ENCODE results near the gene CTDSP1. TPM values are rescaled to one million over a fixed set of nuclear protein-coding genes. Genes with fewer than 3 reads are reported as not detected.

The CTDSP1 gene
- polyA plus RNA-seq, 2 of the 4 experiments (the other 2 are of a cell fraction), result 39.5 to 50.3 TPM

DNA sequence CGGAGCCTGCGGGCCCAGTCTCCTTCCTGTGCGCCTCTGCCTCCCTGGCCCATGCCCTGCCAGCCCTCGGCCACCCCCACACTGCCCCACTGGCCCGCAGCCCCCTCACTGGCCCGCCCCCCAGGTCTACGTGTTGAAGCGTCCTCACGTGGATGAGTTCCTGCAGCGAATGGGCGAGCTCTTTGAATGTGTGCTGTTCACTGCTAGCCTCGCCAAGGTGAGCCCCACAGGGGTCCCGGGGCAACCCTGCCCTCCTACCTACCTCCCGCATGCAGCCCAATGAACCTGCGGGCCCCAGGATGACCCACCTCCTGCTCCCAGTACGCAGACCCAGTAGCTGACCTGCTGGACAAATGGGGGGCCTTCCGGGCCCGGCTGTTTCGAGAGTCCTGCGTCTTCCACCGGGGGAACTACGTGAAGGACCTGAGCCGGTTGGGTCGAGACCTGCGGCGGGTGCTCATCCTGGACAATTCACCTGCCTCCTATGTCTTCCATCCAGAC, 3.3 kb downstream of the CTDSP1 start:
- DNase-seq (ENCODE audit: low read depth in 1 of 2, low spot score in 1 of 2) (no peak), FAIRE-seq (no peak), ATAC-seq (no peak)
- Histone ChIP-seq H3K4me1 (peaks cover 39% of the 10 kb centered on the region), H3K9me3 (no peaks in the 10 kb centered on the region), H3K27ac (no peak overlapping the region), H3K4me3 (no peak overlapping the region), H3K4me2 (no peak overlapping the region)
- ChIA-PET POLR2A (no interaction called here), CTCF (interaction anchor here (1.3 to 3.2 kb wide), 3 partner anchors 7 to 101 kb away, joined by 5 to 24 read pairs (median 6); no protein-coding TSS in a partner anchor)
- WGBS (ENCODE audit: missing lambda C conversion rate), result 93% methylated on average over 19 of the region's 26 CpGs
- TF ChIP-seq HOXB13 (CRISPR knock-in tag; IDR thresholded peaks at IDR 0.05; ENCODE audit: low read depth), result no peak
- no peak for TF ChIP-seq BCL3 (IDR thresholded peaks at IDR 0.05)
- TF ChIP-seq FOSB (CRISPR knock-in tag; IDR thresholded peaks at IDR 0.05), result no peak
- TF ChIP-seq KDM5A (IDR thresholded peaks at IDR 0.05), result no peak
- no peak for TF ChIP-seq HDAC2 (IDR thresholded peaks at IDR 0.05)
- no peak for TF ChIP-seq HEYL (CRISPR knock-in tag; IDR thresholded peaks at IDR 0.05)
- TF ChIP-seq ZFP36 (IDR thresholded peaks at IDR 0.05; ENCODE audit: borderline replicate concordance, partially characterized antibody), result no peak
- no peak for TF ChIP-seq PHF8 (IDR thresholded peaks at IDR 0.05; ENCODE audit: borderline replicate concordance, low read depth)
- TF ChIP-seq E2F6 (IDR thresholded peaks at IDR 0.05; ENCODE audit: borderline replicate concordance, low read depth), result no peak
- TF ChIP-seq MAFK (IDR thresholded peaks at IDR 0.05; ENCODE audit: partially characterized antibody), result no peak
- no peak for TF ChIP-seq RCOR1 (IDR thresholded peaks at IDR 0.05; ENCODE audit: low read depth, low read length)
- TF ChIP-seq RAD21 (conservative IDR thresholded peaks at IDR 0.05 in 1 of 2, IDR thresholded peaks at IDR 0.05 in 1 of 2), result no peak

DNA sequence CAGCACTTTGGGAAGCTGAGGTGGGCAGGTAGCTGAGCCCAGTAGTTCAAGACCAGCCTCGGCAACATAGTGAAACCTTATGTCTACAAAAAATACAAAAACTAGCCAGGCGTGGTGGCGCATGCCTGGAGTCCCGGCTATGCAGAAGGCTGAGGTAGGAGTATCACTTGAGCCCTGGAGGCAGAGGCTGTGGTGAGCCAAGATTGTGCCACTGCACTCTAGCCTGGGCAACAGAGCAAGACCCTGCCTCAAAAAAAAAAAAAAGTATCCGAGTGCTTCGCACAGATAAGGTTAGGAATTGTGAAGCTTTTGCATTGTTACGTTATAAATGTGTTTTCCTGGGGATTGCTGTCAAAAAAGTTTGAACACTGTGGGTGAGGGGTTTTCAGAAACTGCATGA, 4.1 kb downstream of the CTDSP1 start:
- Histone ChIP-seq H3K4me1 (peaks cover 36% of the 10 kb centered on the region), H3K4me3 (no peak overlapping the region), H3K27ac (no peak overlapping the region), H3K4me2 (no peak overlapping the region), H3K9me3 (no peaks in the 10 kb centered on the region)
- CTCF ChIA-PET, result interaction anchor here (0.8 to 3.2 kb wide), 7 partner anchors 8 to 131 kb away, joined by 3 to 24 read pairs (median 3); no protein-coding TSS in a partner anchor
- DNase-seq (ENCODE audit: low read depth in 1 of 2, low spot score in 1 of 2), result no peak
- no peak for FAIRE-seq
- no peak for ATAC-seq
- 70% methylated on average over 7 of the region's 7 CpGs for WGBS (ENCODE audit: missing lambda C conversion rate)
- TF ChIP-seq JUNB (IDR thresholded peaks at IDR 0.05), result no peak
- TF ChIP-seq MAFK (IDR thresholded peaks at IDR 0.05; ENCODE audit: partially characterized antibody), result no peak
- no peak for TF ChIP-seq ZNF302 (CRISPR knock-in tag; IDR thresholded peaks at IDR 0.05)
- no peak for TF ChIP-seq HOXB5 (CRISPR knock-in tag; IDR thresholded peaks at IDR 0.05)
- TF ChIP-seq NPAS2 (CRISPR knock-in tag; IDR thresholded peaks at IDR 0.05; ENCODE audit: borderline replicate concordance), result no peak
- no peak for TF ChIP-seq SREBF2 (IDR thresholded peaks at IDR 0.05)
- no peak for TF ChIP-seq FOSL2 (IDR thresholded peaks at IDR 0.05)
- no peak for TF ChIP-seq FOSL2 (CRISPR knock-in tag; IDR thresholded peaks at IDR 0.05)
- TF ChIP-seq ESRRA (IDR thresholded peaks at IDR 0.05; ENCODE audit: borderline replicate concordance, low read length), result no peak
- no peak for TF ChIP-seq REST (IDR thresholded peaks at IDR 0.05)
- TF ChIP-seq, protein P1, sequence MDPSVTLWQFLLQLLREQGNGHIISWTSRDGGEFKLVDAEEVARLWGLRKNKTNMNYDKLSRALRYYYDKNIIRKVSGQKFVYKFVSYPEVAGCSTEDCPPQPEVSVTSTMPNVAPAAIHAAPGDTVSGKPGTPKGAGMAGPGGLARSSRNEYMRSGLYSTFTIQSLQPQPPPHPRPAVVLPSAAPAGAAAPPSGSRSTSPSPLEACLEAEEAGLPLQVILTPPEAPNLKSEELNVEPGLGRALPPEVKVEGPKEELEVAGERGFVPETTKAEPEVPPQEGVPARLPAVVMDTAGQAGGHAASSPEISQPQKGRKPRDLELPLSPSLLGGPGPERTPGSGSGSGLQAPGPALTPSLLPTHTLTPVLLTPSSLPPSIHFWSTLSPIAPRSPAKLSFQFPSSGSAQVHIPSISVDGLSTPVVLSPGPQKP (IDR thresholded peaks at IDR 0.05; ENCODE audit: low read depth, low read length), result no peak
- no peak for TF ChIP-seq RCOR1 (IDR thresholded peaks at IDR 0.05; ENCODE audit: low read depth, low read length)
- no peak for TF ChIP-seq CHD4 (IDR thresholded peaks at IDR 0.05; ENCODE audit: borderline replicate concordance)
- TF ChIP-seq HDAC2 (IDR thresholded peaks at IDR 0.05), result no peak
- POLR2A ChIA-PET, result interaction anchor here (1.2 kb wide), 1 partner anchor 8 kb away, joined by 3 read pairs; no protein-coding TSS in a partner anchor
